ENCODE data around the gene NSRP1. TPM values are rescaled to one million over a fixed set of nuclear protein-coding genes. Genes with fewer than 3 reads are reported as not detected.

Gene NSRP1
- total RNA-seq, 1 donor from 2014 or later, result 25.3 TPM

DNA sequence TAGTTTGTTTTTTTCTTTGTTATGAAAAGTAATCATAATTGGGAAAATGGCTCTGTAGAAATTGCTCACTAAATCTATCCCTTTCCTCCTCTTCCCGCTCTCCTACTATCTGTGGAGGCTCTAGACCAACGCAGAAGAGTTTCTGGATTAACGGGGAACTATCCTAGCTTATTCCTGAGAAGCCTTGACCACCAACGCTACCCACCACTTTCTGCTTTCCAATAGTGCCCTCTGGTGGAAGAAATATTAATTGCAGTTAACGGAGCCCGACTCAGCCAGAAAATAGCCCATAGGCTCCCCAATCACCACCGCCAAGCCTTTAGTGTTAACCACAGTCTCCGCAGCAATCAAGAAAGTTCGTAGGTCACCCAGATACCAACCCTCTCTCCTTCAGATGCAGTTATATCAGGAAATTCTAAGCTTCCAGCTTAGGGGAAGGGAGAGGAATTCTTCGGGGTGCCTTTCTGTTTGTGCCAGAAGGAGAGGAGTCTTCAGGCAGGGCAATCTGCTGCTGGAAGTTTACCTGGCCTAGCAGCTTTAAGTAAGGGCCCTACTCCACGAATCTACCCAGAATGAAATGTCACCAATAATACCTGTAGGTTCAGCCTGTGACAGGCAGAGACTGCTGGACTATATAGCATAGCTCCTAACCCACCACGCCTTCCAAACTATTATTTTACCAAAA is 23.0 kb upstream of the NSRP1 start:
- H3K9me3 Mint-ChIP-seq (ENCODE audit: low read depth), result no peaks in the 10 kb centered on the region
- no peak overlapping the region for H3K4me3 Mint-ChIP-seq (ENCODE audit: low read depth)
- H3K27me3 Mint-ChIP-seq, result peaks cover 40% of the 10 kb centered on the region
- H3K4me1 Mint-ChIP-seq (ENCODE audit: low read depth), result peaks cover 1% of the 10 kb centered on the region
- no peaks in the 10 kb centered on the region for H3K36me3 Mint-ChIP-seq (ENCODE audit: insufficient read depth)
- no peak overlapping the region for H3K27ac Mint-ChIP-seq
- TF ChIP-seq, protein P1, sequence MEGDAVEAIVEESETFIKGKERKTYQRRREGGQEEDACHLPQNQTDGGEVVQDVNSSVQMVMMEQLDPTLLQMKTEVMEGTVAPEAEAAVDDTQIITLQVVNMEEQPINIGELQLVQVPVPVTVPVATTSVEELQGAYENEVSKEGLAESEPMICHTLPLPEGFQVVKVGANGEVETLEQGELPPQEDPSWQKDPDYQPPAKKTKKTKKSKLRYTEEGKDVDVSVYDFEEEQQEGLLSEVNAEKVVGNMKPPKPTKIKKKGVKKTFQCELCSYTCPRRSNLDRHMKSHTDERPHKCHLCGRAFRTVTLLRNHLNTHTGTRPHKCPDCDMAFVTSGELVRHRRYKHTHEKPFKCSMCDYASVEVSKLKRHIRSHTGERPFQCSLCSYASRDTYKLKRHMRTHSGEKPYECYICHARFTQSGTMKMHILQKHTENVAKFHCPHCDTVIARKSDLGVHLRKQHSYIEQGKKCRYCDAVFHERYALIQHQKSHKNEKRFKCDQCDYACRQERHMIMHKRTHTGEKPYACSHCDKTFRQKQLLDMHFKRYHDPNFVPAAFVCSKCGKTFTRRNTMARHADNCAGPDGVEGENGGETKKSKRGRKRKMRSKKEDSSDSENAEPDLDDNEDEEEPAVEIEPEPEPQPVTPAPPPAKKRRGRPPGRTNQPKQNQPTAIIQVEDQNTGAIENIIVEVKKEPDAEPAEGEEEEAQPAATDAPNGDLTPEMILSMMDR (IDR thresholded peaks at IDR 0.05; ENCODE audit: unreplicated experiment), result peak; percentile 84
- DNase-seq (ENCODE audit: low spot score, unreplicated experiment), result peak; percentile 47

DNA sequence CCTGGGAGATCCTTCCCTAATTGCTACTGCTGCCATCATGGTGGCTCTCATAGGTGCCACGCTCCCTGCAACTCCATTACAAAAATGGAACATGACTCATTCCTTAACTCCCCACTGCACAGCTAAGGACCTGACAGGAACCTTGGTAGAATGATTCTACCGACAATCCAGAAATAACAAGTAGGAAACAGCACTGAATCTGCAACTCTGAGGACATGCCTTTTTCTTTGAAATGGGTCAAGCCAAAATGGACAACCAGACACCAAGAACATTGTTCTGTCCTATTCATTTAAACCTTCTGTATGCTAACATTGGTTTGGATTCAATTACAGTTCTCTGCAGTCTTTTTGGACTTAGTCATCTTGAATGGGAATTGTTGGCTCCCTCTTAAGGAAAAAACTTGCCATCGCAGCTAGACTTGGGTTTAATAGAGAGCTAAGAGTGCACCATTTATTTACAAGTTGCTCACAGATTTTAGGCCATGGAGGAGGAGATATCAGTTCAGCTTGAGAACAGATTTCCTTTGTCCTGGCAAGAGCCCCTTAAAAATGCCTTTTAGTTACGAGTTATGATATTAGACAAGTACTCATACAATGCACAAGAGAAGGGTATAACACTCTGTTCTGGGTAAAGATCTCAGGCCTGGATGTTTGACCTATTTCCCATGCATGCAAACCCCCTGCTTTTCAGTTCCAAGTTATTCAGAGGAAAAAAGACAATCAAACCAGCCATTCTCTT is 20.9 kb upstream of the NSRP1 start:
- H3K4me1 Mint-ChIP-seq (ENCODE audit: low read depth), result peaks cover 1% of the 10 kb centered on the region
- no peak for DNase-seq (ENCODE audit: low spot score, unreplicated experiment)
- H3K9me3 Mint-ChIP-seq (ENCODE audit: low read depth), result no peaks in the 10 kb centered on the region
- H3K27ac Mint-ChIP-seq, result no peak overlapping the region
- no peaks in the 10 kb centered on the region for H3K36me3 Mint-ChIP-seq (ENCODE audit: insufficient read depth)
- peaks cover 29% of the 10 kb centered on the region for H3K27me3 Mint-ChIP-seq
- no peak overlapping the region for H3K4me3 Mint-ChIP-seq (ENCODE audit: low read depth)
- TF ChIP-seq, protein P1 (IDR thresholded peaks at IDR 0.05; ENCODE audit: unreplicated experiment), result peak; percentile 61

DNA sequence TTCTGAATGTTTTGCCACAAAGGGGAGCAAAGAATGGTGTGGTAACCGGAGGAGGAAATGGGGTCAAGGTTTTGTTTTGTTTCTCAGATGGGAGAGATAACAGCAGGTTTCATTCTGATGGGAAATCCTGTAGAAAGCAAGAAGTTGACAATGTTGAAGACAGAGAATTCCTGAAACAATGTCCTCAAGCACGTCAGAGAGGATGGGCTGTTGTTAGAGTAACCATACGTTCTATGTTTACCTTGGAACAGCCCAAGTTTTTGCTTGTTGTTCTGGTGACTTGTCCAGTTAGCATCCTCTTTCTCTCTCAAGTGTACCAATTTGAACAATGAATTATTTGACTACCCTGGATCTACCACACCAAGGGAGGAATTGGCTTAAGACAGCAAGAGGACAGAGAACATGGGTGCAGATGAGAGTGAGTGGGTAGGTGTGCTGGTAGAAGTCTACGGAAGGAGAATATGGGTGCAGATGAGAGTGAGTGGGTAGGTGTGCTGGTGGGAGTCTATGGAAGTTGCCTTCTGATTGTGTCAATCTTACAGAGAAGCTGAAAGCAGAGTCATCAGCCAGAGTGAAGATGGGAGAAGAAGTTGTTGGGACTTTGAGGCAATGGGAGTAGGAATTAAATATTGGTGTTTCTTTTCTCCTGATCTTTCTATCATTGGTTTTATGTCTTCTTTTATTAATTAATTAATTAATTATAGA is 14.8 kb upstream of the NSRP1 start:
- Mint-ChIP-seq H3K9me3 (ENCODE audit: low read depth) (no peaks in the 10 kb centered on the region), H3K27me3 (peaks cover 3% of the 10 kb centered on the region), H3K4me1 (ENCODE audit: low read depth) (peaks cover 4% of the 10 kb centered on the region), H3K4me3 (ENCODE audit: low read depth) (no peak overlapping the region), H3K36me3 (ENCODE audit: insufficient read depth) (no peaks in the 10 kb centered on the region), H3K27ac (no peak overlapping the region)
- no peak for DNase-seq (ENCODE audit: low spot score, unreplicated experiment)
- TF ChIP-seq, protein P1 (IDR thresholded peaks at IDR 0.05; ENCODE audit: unreplicated experiment), result no peak

DNA sequence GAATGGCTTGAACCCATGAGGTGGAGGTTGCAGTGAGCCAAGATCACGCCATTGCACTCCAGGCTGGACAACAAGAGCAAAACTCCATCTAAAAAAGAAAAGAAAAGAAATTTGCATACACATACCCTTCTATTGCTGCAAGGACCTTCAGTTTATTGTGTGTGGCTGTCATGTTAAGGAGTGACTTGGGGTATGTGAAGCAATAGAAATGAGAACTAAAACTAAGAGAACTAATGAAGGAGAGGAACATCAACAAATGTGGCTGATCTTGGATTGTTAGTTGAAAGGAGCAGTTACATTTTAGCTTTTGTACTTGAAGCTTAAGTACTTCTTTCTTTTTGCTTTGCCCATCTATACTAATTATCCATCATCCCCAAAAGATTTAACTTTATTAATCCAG is 12.7 kb upstream of the NSRP1 start:
- Mint-ChIP-seq H3K9me3 (ENCODE audit: low read depth) (no peaks in the 10 kb centered on the region), H3K36me3 (ENCODE audit: insufficient read depth) (no peaks in the 10 kb centered on the region), H3K4me1 (ENCODE audit: low read depth) (peaks cover 4% of the 10 kb centered on the region), H3K27ac (no peak overlapping the region), H3K27me3 (no peaks in the 10 kb centered on the region), H3K4me3 (ENCODE audit: low read depth) (no peak overlapping the region)
- no peak for DNase-seq (ENCODE audit: low spot score, unreplicated experiment)
- TF ChIP-seq, protein P1 (IDR thresholded peaks at IDR 0.05; ENCODE audit: unreplicated experiment), result no peak

DNA sequence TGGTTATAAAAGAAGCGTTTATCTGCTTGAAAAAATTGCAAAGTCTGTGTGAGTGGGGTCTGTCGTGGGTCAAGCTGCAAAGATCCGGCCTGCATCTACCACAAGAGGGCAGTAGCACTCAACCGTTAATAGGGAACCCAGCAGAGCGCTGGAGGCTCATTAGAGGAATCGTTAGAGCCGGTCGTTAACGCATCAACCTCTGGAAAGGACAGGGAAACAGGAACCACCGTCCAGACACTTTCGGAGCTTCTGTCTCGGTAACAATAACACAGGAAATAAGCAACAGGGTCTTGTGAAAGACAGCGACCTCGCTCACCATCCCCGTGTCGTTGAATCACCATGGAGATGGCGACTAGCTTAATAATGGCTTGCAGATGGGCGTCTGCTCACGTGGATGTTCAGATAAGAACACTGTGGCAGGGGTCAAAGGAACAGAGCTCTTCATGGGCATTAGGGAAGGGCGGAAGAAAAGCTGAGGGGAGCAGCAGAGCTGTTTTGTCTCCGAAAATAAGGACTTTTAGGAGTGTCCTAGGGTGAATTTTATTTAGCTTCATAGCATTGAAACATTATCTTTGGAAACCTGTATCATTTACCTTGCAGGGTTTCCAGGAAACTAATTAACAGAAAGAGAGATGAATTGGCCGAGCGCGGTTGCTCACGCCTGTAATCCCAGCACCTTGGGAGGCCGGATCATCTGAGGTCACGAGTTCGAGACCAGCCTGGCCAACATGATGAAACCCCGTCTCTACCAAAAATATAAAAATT is 11.9 kb upstream of the NSRP1 start:
- H3K4me1 Mint-ChIP-seq (ENCODE audit: low read depth), result peaks cover 4% of the 10 kb centered on the region
- no peaks in the 10 kb centered on the region for H3K9me3 Mint-ChIP-seq (ENCODE audit: low read depth)
- H3K4me3 Mint-ChIP-seq (ENCODE audit: low read depth), result peak overlapping the region; percentile 80
- TF ChIP-seq, protein P1 (IDR thresholded peaks at IDR 0.05; ENCODE audit: unreplicated experiment), result peak; percentile 96
- no peaks in the 10 kb centered on the region for H3K36me3 Mint-ChIP-seq (ENCODE audit: insufficient read depth)
- no peaks in the 10 kb centered on the region for H3K27me3 Mint-ChIP-seq
- H3K27ac Mint-ChIP-seq, result peak overlapping the region; percentile 91
- DNase-seq (ENCODE audit: low spot score, unreplicated experiment), result peak; percentile 62

Data from progenitor cell of endocrine pancreas (in vitro differentiated cells).